Measurements from ENCODE around the gene KRTAP10-12.

The KRTAP10-12 gene

GRCh38 chr21:44732956-44733355, 36.0 kb downstream of the KRTAP10-12 start:
- DNase-seq (ENCODE audit: low read depth in 2 of 2), result no peak

GRCh38 chr21:44734026-44734745, 37.2 kb downstream of the KRTAP10-12 start:
- DNase-seq (ENCODE audit: low read depth in 2 of 2), result no peak

- no peak for DNase-seq (ENCODE audit: low read depth in 2 of 2)
Observed at GRCh38 chr21:44734841-44735240, 37.9 kb downstream of the KRTAP10-12 start.

GRCh38 chr21:44735821-44736220, 38.8 kb downstream of the KRTAP10-12 start:
- DNase-seq (ENCODE audit: low read depth in 2 of 2), result no peak

GRCh38 chr21:44736291-44737004, 39.5 kb downstream of the KRTAP10-12 start:
- no peak for DNase-seq (ENCODE audit: low read depth in 2 of 2)

GRCh38 chr21:44737706-44738354, 40.9 kb downstream of the KRTAP10-12 start:
- DNase-seq (ENCODE audit: low read depth in 2 of 2), result no peak

- DNase-seq (ENCODE audit: low read depth in 2 of 2), result no peak
Observed at GRCh38 chr21:44738621-44739020, 41.6 kb downstream of the KRTAP10-12 start.

- DNase-seq (ENCODE audit: low read depth in 2 of 2), result no peak
Observed at GRCh38 chr21:44739316-44739715, 42.3 kb downstream of the KRTAP10-12 start.

GRCh38 chr21:44740742-44741141, 43.8 kb downstream of the KRTAP10-12 start:
- no peak for DNase-seq (ENCODE audit: low read depth in 2 of 2)

GRCh38 chr21:44741921-44742320, 44.9 kb downstream of the KRTAP10-12 start:
- no peak for DNase-seq (ENCODE audit: low read depth in 2 of 2)

GRCh38 chr21:44742418-44743153, 45.6 kb downstream of the KRTAP10-12 start:
- no peak for DNase-seq (ENCODE audit: low read depth in 2 of 2)
